ENCODE data around the gene CCNF. TPM values are rescaled to one million over a fixed set of nuclear protein-coding genes. Genes with fewer than 3 reads are reported as not detected.

CCNF gene
- total RNA-seq, 2 donors from 2014 or later = 50.8 to 58.9 TPM

GRCh38 chr16:2447920-2448583 lies 18.8 kb downstream of the CCNF start:
- H3K27me3 ChIP-seq (ENCODE audit: control insufficient read depth, insufficient read depth, low read length, poor library complexity, severe bottlenecking) = no peaks in the 10 kb centered on the region
- H3K9me3 ChIP-seq (ENCODE audit: control insufficient read depth, low read length) = no peaks in the 10 kb centered on the region
- TF ChIP-seq CTCF (conservative IDR thresholded peaks at IDR 0.05) = no peak
- Mint-ChIP-seq H3K36me3 (ENCODE audit: low read depth) (peaks cover 82% of the 10 kb centered on the region), H3K27ac (no peak overlapping the region), H3K4me1 (peaks cover 2% of the 10 kb centered on the region), H3K9me3 (no peaks in the 10 kb centered on the region), H3K4me3 (no peak overlapping the region), H3K27me3 (ENCODE audit: insufficient read depth) (no peaks in the 10 kb centered on the region)
- H3K4me3 ChIP-seq (ENCODE audit: low read length) = no peak overlapping the region
- no peaks in the 10 kb centered on the region for H3K4me1 ChIP-seq (ENCODE audit: control insufficient read depth, insufficient read depth, low read length)
- no peak overlapping the region for H3K27ac ChIP-seq (ENCODE audit: low read depth, low read length)
- DNase-seq = no peak
- H3K9ac ChIP-seq (ENCODE audit: extremely low read depth, low read length, poor library complexity, severe bottlenecking) = no peak overlapping the region
- WGBS, 2 experiments (ENCODE audit: insufficient coverage in 1 of 2, insufficient read length in 1 of 2) = 91 to 94% methylated on average over 9 to 11 of the region's 11 CpGs
- peaks cover 59% of the 10 kb centered on the region for H3K36me3 ChIP-seq (ENCODE audit: control insufficient read depth, insufficient read depth, low read length)

GRCh38 chr16:2449118-2449517 lies 19.9 kb downstream of the CCNF start:
- no peak overlapping the region for H3K9ac ChIP-seq (ENCODE audit: extremely low read depth, low read length, poor library complexity, severe bottlenecking)
- Mint-ChIP-seq H3K9me3 (no peaks in the 10 kb centered on the region), H3K4me3 (no peak overlapping the region), H3K36me3 (ENCODE audit: low read depth) (peaks cover 80% of the 10 kb centered on the region), H3K27ac (no peak overlapping the region), H3K4me1 (no peaks in the 10 kb centered on the region), H3K27me3 (ENCODE audit: insufficient read depth) (no peaks in the 10 kb centered on the region)
- H3K4me1 ChIP-seq (ENCODE audit: control insufficient read depth, insufficient read depth, low read length) = no peaks in the 10 kb centered on the region
- no peaks in the 10 kb centered on the region for H3K27me3 ChIP-seq (ENCODE audit: control insufficient read depth, insufficient read depth, low read length, poor library complexity, severe bottlenecking)
- peaks cover 63% of the 10 kb centered on the region for H3K36me3 ChIP-seq (ENCODE audit: control insufficient read depth, insufficient read depth, low read length)
- 96 to 98% methylated on average over 22 to 25 of the region's 25 CpGs for WGBS, 2 experiments (ENCODE audit: insufficient coverage in 1 of 2, insufficient read length in 1 of 2)
- no peak for DNase-seq
- no peak overlapping the region for H3K4me3 ChIP-seq (ENCODE audit: low read length)
- no peak for TF ChIP-seq CTCF (conservative IDR thresholded peaks at IDR 0.05)
- H3K9me3 ChIP-seq (ENCODE audit: control insufficient read depth, low read length) = no peaks in the 10 kb centered on the region
- H3K27ac ChIP-seq (ENCODE audit: low read depth, low read length) = no peak overlapping the region

GRCh38 chr16:2450535-2450934 lies 21.3 kb downstream of the CCNF start:
- DNase-seq = no peak
- H3K27ac ChIP-seq (ENCODE audit: low read depth, low read length) = no peak overlapping the region
- WGBS, 2 experiments (ENCODE audit: insufficient coverage in 1 of 2, insufficient read length in 1 of 2) = 97% methylated on average over 8 of the region's 8 CpGs

More at GRCh38 chr16:2450535-2450934, 21.3 kb downstream of the CCNF start:
- no peak overlapping the region for H3K27ac Mint-ChIP-seq
- no peaks in the 10 kb centered on the region for H3K27me3 Mint-ChIP-seq (ENCODE audit: insufficient read depth)
- H3K36me3 Mint-ChIP-seq (ENCODE audit: low read depth) = peaks cover 75% of the 10 kb centered on the region
- TF ChIP-seq CTCF (conservative IDR thresholded peaks at IDR 0.05) = no peak
- Histone ChIP-seq H3K4me1 (ENCODE audit: control insufficient read depth, insufficient read depth, low read length) (no peaks in the 10 kb centered on the region), H3K9me3 (ENCODE audit: control insufficient read depth, low read length) (no peaks in the 10 kb centered on the region), H3K9ac (ENCODE audit: extremely low read depth, low read length, poor library complexity, severe bottlenecking) (no peak overlapping the region), H3K27me3 (ENCODE audit: control insufficient read depth, insufficient read depth, low read length, poor library complexity, severe bottlenecking) (no peaks in the 10 kb centered on the region), H3K4me3 (ENCODE audit: low read length) (no peak overlapping the region), H3K36me3 (ENCODE audit: control insufficient read depth, insufficient read depth, low read length) (peaks cover 61% of the 10 kb centered on the region)
- no peaks in the 10 kb centered on the region for H3K9me3 Mint-ChIP-seq
- H3K4me3 Mint-ChIP-seq = no peak overlapping the region
- no peaks in the 10 kb centered on the region for H3K4me1 Mint-ChIP-seq

Data from endodermal cell (in vitro differentiated cells).